Lower lobe of right lung (tissue), 2 donors: ENCODE results near the gene CFAP251. TPM values are rescaled to one million over a fixed set of nuclear protein-coding genes. Genes with fewer than 3 reads are reported as not detected.
"Not testable (repeated sequence)": the region's sequence is repeated elsewhere in the genome, so short reads cannot be mapped to it uniquely, and the experiment has no call there.

Experiments
- ATAC-seq, 2 donors: fragments of 200-7000 bp; cut with Tn5 transposase; one replicate each; pipeline ENCODE4 v1.9.1; 2020 to 2022; ENCODE audit warnings: mild to moderate bottlenecking in 2 of 2, moderate library complexity in 2 of 2
- DNase-seq: peaks from one replicate; pipeline ENCODE4 v3.0.0-alpha.2; 2020
- H3K27ac ChIP-seq: fragments of 200-600 bp; one replicate; pipeline ENCODE4 v1.8.0; 2022
- H3K27me3 ChIP-seq: fragments of 200-600 bp; one replicate; pipeline ENCODE4 v1.8.0; 2022; ENCODE audit warnings: low read depth
- H3K36me3 ChIP-seq: fragments of 200-600 bp; one replicate; pipeline ENCODE4 v1.8.0; 2022; ENCODE audit warnings: mild to moderate bottlenecking
- H3K4me1 ChIP-seq: fragments of 200-600 bp; one replicate; pipeline ENCODE4 v1.8.0; 2022
- H3K4me3 ChIP-seq: fragments of 200-600 bp; one replicate; pipeline ENCODE4 v1.8.0; 2022; ENCODE audit warnings: mild to moderate bottlenecking
- H3K9me3 ChIP-seq: fragments of 200-600 bp; one replicate; pipeline ENCODE4 v1.8.0; 2022
- intact Hi-C: fragments of 100-400 bp; cut with DNase I; formaldehyde crosslinking; loops from one replicate; pipeline ENCODE4 v1.11.0; 2022
- total RNA-seq: library from RNA; stranded (reverse); fragmentation: NEBNext Ultra II Directional; extraction: Animal tissue kit (Norgen Biotek cat#: 25700); gene quantifications from one replicate; pipeline ENCODE4 v1.2.1, GENCODE V29; 2021
- TF ChIP-seq, protein P1 (sequence below): fragments of 200-600 bp; IDR thresholded peaks from one replicate; pipeline ENCODE4 v1.8.0; 2022; ENCODE audit warnings: antibody characterized with exemption, mild to moderate bottlenecking
- donor health status: DM: no; HTN: yes; CAD: no; lungs with severe emphysema.

The CFAP251 gene
- total RNA-seq, 1 donor from 2014 or later = 8.2 TPM

DNA sequence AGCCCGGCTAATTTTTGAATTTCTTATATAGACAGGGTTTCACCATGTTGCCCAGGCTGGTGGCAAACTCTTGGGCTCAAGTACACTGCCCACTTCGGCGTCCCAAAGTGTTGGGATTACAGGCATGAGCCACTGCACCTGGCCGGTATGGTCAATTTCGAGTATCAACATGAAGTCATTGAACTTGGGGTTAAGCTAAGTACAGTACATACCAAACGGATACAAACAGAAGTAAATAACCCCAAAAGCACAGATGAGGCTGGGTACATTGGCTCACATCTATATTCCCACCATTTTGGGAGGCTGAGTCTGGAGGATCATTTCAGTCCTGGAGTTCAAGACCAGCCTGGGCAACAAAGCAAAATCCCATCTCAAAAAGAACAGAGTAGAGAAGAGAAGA lies 42.8 kb upstream of the CFAP251 start:
- Histone ChIP-seq H3K36me3 (no peaks in the 10 kb centered on the region), H3K4me1 (no peaks in the 10 kb centered on the region), H3K4me3 (no peak overlapping the region), H3K27me3 (no peaks in the 10 kb centered on the region), H3K27ac (no peak overlapping the region), H3K9me3 (no peaks in the 10 kb centered on the region)
- intact Hi-C loops = no loop called here
- TF ChIP-seq, protein P1, sequence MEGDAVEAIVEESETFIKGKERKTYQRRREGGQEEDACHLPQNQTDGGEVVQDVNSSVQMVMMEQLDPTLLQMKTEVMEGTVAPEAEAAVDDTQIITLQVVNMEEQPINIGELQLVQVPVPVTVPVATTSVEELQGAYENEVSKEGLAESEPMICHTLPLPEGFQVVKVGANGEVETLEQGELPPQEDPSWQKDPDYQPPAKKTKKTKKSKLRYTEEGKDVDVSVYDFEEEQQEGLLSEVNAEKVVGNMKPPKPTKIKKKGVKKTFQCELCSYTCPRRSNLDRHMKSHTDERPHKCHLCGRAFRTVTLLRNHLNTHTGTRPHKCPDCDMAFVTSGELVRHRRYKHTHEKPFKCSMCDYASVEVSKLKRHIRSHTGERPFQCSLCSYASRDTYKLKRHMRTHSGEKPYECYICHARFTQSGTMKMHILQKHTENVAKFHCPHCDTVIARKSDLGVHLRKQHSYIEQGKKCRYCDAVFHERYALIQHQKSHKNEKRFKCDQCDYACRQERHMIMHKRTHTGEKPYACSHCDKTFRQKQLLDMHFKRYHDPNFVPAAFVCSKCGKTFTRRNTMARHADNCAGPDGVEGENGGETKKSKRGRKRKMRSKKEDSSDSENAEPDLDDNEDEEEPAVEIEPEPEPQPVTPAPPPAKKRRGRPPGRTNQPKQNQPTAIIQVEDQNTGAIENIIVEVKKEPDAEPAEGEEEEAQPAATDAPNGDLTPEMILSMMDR = no peak
- ATAC-seq = no peak
- no peak for DNase-seq

DNA sequence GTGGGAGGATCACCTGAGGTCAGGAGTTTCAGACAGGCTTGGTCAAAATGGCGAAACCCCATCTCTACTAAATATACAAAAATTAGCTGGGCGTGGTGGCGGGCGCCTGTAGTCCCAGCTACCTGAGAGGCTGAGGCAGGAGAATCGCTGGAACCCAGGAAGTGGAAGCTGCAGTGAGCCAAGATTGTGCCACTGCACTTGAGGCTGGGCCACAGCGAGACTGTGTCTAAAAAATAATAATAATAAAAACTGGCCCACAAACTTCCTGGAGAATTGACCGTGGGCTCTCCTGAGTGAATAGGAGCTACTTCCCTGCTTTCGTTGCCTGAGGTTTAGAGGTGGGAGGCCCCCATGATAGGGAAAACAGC lies 42.3 kb upstream of the CFAP251 start:
- H3K9me3 ChIP-seq, H3K36me3 ChIP-seq, H3K27ac ChIP-seq, H3K4me1 ChIP-seq, H3K27me3 ChIP-seq, intact Hi-C loops, ATAC-seq, H3K4me3 ChIP-seq, DNase-seq: not testable (repeated sequence)

DNA sequence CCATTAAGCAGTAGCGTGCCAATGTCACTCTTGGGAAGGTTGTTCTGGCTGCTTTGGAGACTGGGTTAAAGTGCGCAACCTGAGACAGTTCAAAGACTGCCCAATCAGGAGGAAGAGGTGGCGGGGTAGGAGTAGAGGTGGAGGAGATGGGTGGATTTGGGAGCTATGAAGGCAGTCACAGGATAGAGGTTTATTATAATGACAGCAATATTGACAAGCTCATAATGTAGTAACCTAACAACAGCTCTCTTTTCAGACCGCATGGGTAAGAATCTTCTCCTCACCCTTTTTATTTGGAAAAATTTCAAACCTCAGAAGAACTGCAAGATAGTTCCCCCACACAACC lies 35.1 kb upstream of the CFAP251 start:
- no peak for ATAC-seq
- Histone ChIP-seq H3K9me3 (no peaks in the 10 kb centered on the region), H3K36me3 (no peaks in the 10 kb centered on the region), H3K4me3 (no peak overlapping the region), H3K27me3 (no peaks in the 10 kb centered on the region), H3K27ac (no peak overlapping the region), H3K4me1 (no peaks in the 10 kb centered on the region)
- intact Hi-C loops = no loop called here
- TF ChIP-seq, protein P1 = no peak
- DNase-seq = no peak

DNA sequence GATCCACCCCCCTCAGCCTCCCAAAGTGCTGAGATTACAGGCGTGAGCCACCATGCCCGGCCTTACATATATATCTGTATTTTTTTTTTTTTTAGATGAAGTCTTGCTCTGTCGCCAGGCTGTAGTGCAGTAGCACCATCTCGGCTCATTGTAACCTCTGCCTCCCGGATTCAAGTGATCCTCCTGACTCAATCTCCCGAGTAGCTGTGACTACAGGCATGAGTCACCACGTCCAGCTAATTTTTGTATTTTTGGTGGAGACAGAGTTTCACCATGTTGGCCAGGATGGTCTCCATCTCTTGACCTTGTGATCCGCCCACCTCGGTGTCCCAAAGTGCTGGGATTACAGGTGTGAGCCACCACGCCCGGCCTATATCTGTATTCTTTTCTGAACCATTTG lies 33.3 kb upstream of the CFAP251 start:
- H3K36me3 ChIP-seq, ATAC-seq, intact Hi-C loops: not testable (repeated sequence)

DNA sequence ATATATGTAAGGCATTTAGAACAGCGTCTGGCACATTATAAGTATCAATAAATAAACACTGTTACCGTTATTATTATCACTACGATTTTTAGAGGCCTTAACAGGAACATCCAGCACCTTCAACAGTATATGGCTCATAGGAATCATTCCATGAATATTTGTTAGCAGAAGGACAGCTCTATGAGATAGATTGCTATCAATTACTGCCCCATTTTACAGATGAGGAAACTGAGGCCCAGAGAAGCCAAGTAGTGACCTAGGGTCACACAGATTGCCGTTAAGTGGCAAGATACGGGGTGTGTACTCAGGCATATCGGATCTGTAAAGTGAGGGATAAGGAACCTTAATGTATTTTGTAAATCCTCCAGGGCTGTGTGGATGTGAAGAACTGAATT lies 30.3 kb upstream of the CFAP251 start:
- ATAC-seq = no peak
- intact Hi-C loops = no loop called here
- peak overlapping the region; percentile 92 for H3K27ac ChIP-seq
- no peaks in the 10 kb centered on the region for H3K27me3 ChIP-seq
- TF ChIP-seq, protein P1 = peak; percentile 28
- H3K4me1 ChIP-seq = peaks cover 15% of the 10 kb centered on the region
- H3K36me3 ChIP-seq = peaks cover 16% of the 10 kb centered on the region
- no peak for DNase-seq
- H3K4me3 ChIP-seq = peak overlapping the region; percentile 71
- H3K9me3 ChIP-seq = no peaks in the 10 kb centered on the region

More for the DNA sequence above, 33.3 kb upstream of the CFAP251 start:
- H3K4me3 ChIP-seq, H3K27me3 ChIP-seq, H3K27ac ChIP-seq, H3K4me1 ChIP-seq, DNase-seq, H3K9me3 ChIP-seq: not testable (repeated sequence)

DNA sequence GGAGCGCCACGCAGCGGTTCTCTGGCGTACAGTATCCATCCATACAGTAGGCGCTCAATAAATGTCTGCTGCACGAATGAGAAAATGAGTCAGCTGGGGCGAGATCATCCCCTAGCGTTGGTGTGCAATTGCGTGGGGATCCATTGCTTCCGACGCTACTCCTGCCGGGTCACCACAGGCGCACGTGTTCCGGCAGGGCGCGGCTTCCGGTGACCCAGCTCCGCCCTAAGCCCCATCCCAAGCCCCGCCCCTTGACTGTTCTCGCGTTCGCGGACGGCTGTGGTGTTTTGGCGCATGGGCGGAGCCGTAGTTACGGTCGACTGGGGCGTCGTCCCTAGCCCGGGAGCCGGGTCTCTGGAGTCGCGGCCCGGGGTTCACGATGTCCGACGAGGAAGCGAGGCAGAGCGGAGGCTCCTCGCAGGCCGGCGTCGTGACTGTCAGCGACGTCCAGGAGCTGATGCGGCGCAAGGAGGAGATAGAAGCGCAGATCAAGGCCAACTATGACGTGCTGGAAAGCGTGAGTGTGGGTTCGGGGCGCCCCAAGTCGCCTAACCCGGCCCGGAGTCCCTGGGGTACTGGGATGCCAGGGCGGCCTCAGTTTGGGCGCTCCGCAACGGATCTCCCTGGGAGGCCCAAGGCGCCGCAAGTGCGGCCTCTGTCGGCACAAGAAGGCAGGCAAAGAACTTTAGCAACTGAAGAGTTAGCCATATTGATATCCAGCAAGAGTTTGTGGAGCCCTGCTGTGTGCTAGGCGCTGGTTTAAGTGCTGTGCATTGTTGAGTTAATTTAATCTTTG lies 29.7 kb upstream of the CFAP251 start, which contains the start of gene PSMD9:
PSMD9 (plus strand) TSS at position 313 of the 796 bp plus-strand sequence; CDS start at position 380, 67 bp downstream.
- H3K4me3 ChIP-seq = peak within 1 kb of the TSS; percentile 71
- peaks cover 19% of the 10 kb centered on the region for H3K4me1 ChIP-seq
- DNase-seq (peak; percentile 98), ATAC-seq (peak; percentile 100)
- peaks cover 16% of the 10 kb centered on the region for H3K36me3 ChIP-seq
- TF ChIP-seq, protein P1 = peak; percentile 64
- no peaks in the 10 kb centered on the region for H3K9me3 ChIP-seq
- no peaks in the 10 kb centered on the region for H3K27me3 ChIP-seq
- intact Hi-C loops = no loop called here
- peak within 1 kb of the TSS; percentile 92 for H3K27ac ChIP-seq
